Liver (tissue), 3 donors: ENCODE results near the gene EVA1B.

Source experiments
- CTCF ChIP-seq: fragments of 150-350 bp; IDR thresholded peaks from 2 replicates; pipeline ENCODE4 v1.5.1; 2017; ENCODE audit warnings: improper control_type of control experiment, low read depth, low read length; ENCODE audit not compliant: missing input control
- JUND ChIP-seq, 2 donors: IDR thresholded peaks; 2 replicates each; pipeline ENCODE4 v1.6.1; 2016; ENCODE audit warnings: antibody characterized with exemption in 2 of 2
- MAX ChIP-seq: IDR thresholded peaks from 2 replicates; pipeline ENCODE4 v1.6.1; 2016; ENCODE audit warnings: antibody characterized with exemption
- RAD21 ChIP-seq, 2 donors: IDR thresholded peaks; 2 replicates each; pipeline ENCODE4 v1.6.1; 2016; ENCODE audit warnings: antibody characterized with exemption in 2 of 2, mild to moderate bottlenecking in 2 of 2
- REST ChIP-seq: IDR thresholded peaks from 2 replicates; pipeline ENCODE4 v1.6.1; 2016; ENCODE audit warnings: antibody characterized with exemption, mild to moderate bottlenecking
- SP1 ChIP-seq: IDR thresholded peaks from 2 replicates; pipeline ENCODE4 v1.6.1; 2018; ENCODE audit warnings: antibody characterized with exemption, mild to moderate bottlenecking
- YY1 ChIP-seq: IDR thresholded peaks from 2 replicates; pipeline ENCODE4 v1.6.1; 2016; ENCODE audit warnings: antibody characterized with exemption, mild to moderate bottlenecking
- donor health status: healthy.
- donor health status: healthy.

GRCh38 chr1:36328088-36328480 is 4.6 kb upstream of the EVA1B start:
- TF ChIP-seq SP1 (no peak), CTCF (no peak), RAD21 (IDR thresholded peaks at IDR 0.05) (no peak), JUND (IDR thresholded peaks at IDR 0.05) (no peak), REST (no peak), YY1 (no peak), MAX (no peak)
